ENCODE measurements around the gene GRIN2C.
A peak's percentile ranks its signal among the peaks of the same experiment; 100 is the strongest.

GRIN2C gene

GRCh38 chr17:74842599-74843351, 16.9 kb downstream of the GRIN2C start:
- DNase-seq: peak; percentile 61

- no peak for DNase-seq
Observed at GRCh38 chr17:74842146-74842598, 17.5 kb downstream of the GRIN2C start.

- DNase-seq: no peak
Observed at GRCh38 chr17:74840989-74841666, 18.6 kb downstream of the GRIN2C start.

- DNase-seq: no peak
Observed at GRCh38 chr17:74839990-74840852, 19.5 kb downstream of the GRIN2C start.

GRCh38 chr17:74838274-74838673, 21.4 kb downstream of the GRIN2C start:
- no peak for DNase-seq

GRCh38 chr17:74836691-74837467, 22.8 kb downstream of the GRIN2C start:
- DNase-seq: no peak

- no peak for DNase-seq
Observed at GRCh38 chr17:74836191-74836590, 23.5 kb downstream of the GRIN2C start.

- no peak for DNase-seq
Observed at GRCh38 chr17:74833501-74834377, 25.9 kb downstream of the GRIN2C start.

GRCh38 chr17:74832421-74832820, 27.3 kb downstream of the GRIN2C start:
- no peak for DNase-seq

GRCh38 chr17:74831444-74832146, 28.1 kb downstream of the GRIN2C start:
- no peak for DNase-seq

GRCh38 chr17:74830861-74831260, 28.8 kb downstream of the GRIN2C start:
- no peak for DNase-seq

- DNase-seq: no peak
Observed at GRCh38 chr17:74827800-74828199, 31.9 kb downstream of the GRIN2C start.

GRCh38 chr17:74825952-74826719, 33.5 kb downstream of the GRIN2C start:
- no peak for DNase-seq

- no peak for DNase-seq
Observed at GRCh38 chr17:74824961-74825627, 34.6 kb downstream of the GRIN2C start.

- no peak for DNase-seq
Observed at GRCh38 chr17:74822939-74823367, 36.7 kb downstream of the GRIN2C start.

- DNase-seq: no peak
Observed at GRCh38 chr17:74822335-74822938, 37.2 kb downstream of the GRIN2C start.

GRCh38 chr17:74821655-74822334, 37.9 kb downstream of the GRIN2C start:
- no peak for DNase-seq

GRCh38 chr17:74819801-74820436, 39.8 kb downstream of the GRIN2C start:
- no peak for DNase-seq
